H1 (cell line): ENCODE results near the gene PSG5. TPM values are rescaled to one million over a fixed set of nuclear protein-coding genes. Genes with fewer than 3 reads are reported as not detected.

ENCODE experiments used
- CTCF ChIA-PET: fragments of 300-600 bp; sonication (Branson Sonifier 250); formaldehyde crosslinking; loops from one replicate; lab custom pipeline; 2021; ENCODE audit not compliant: partially characterized antibody; lab: Charles Lee
- POLR2A ChIA-PET: fragments of 300-600 bp; sonication (Branson Sonifier 250); formaldehyde crosslinking; loops from one replicate; lab custom pipeline; 2021; ENCODE audit warnings: inconsistent platforms; ENCODE audit not compliant: partially characterized antibody; lab: Charles Lee
- DNase-seq, 2 experiments: peaks; one replicate each; pipeline versions ENCODE4 v3.0.0 to v3.0.0-alpha.2; 2010 to 2022; ENCODE audit warnings: low spot score in 2 of 2, low read depth in 1 of 2, mixed read lengths in 1 of 2
- FAIRE-seq: peaks from 2 replicates; lab custom pipeline; 2011; peaks lifted over from hg19 to GRCh38; lab: Jason Lieb, UNC
- H2AFZ ChIP-seq: 2 replicates; pipeline ENCODE4 v1.8.1; 2012; ENCODE audit warnings: low read length, inconsistent platforms
- H2AK5ac ChIP-seq: 2 replicates; pipeline ENCODE4 v1.6.1; 2013; ENCODE audit warnings: low read depth, low read length
- H2BK120ac ChIP-seq: replicated peaks from 2 replicates; pipeline ENCODE3; 2013; ENCODE audit warnings: low read depth, low read length, inconsistent platforms
- H2BK12ac ChIP-seq: 2 replicates; pipeline ENCODE4 v1.6.1; 2013; ENCODE audit warnings: low read depth, low read length
- H2BK15ac ChIP-seq: 2 replicates; pipeline ENCODE4 v1.6.1; 2013; ENCODE audit warnings: low read length
- H2BK20ac ChIP-seq: 2 replicates; pipeline ENCODE4 v1.6.1; 2013; ENCODE audit warnings: low read length
- H2BK5ac ChIP-seq: 2 replicates; pipeline ENCODE4 v1.6.1; 2013; ENCODE audit warnings: low read depth, low read length
- H3K14ac ChIP-seq: 2 replicates; pipeline ENCODE4 v1.6.1; 2013; ENCODE audit warnings: inconsistent platforms; ENCODE audit not compliant: insufficient read length
- H3K18ac ChIP-seq: 2 replicates; pipeline ENCODE4 v1.6.1; 2013; ENCODE audit warnings: low read length; ENCODE audit errors: extremely low read depth
- H3K23ac ChIP-seq: 2 replicates; pipeline ENCODE4 v1.6.1; 2013; ENCODE audit warnings: inconsistent platforms; ENCODE audit not compliant: insufficient read length
- H3K23me2 ChIP-seq: 2 replicates; pipeline ENCODE4 v1.6.1; 2013; ENCODE audit warnings: low read depth, low read length
- H3K27ac ChIP-seq: 2 replicates; pipeline ENCODE4 v1.6.1; 2011; ENCODE audit warnings: low read depth, low read length, inconsistent platforms
- H3K27me3 ChIP-seq, 4 experiments: replicated peaks in 1 of 4; 1 replicate in 1 of 4; 2 replicates in 3 of 4; pipeline versions ENCODE4 v1.6.1 to v1.8.1; 2011 to 2013; ENCODE audit warnings: low read length in 3 of 4, mild to moderate bottlenecking in 3 of 4, inconsistent platforms in 2 of 4, mixed read lengths in 2 of 4, moderate library complexity in 1 of 4; ENCODE audit not compliant: control insufficient read depth in 3 of 4, insufficient read depth in 3 of 4; ENCODE audit errors: extremely low read depth in 1 of 4
- H3K36me3 ChIP-seq, 4 experiments: 2 replicates each; pipeline versions ENCODE4 v1.6.1 to v1.8.1; 2011 to 2013; ENCODE audit warnings: mild to moderate bottlenecking in 4 of 4, low read length in 3 of 4, moderate library complexity in 2 of 4, control low read depth in 1 of 4, inconsistent platforms in 1 of 4; ENCODE audit not compliant: insufficient read depth in 4 of 4, control insufficient read depth in 2 of 4
- H3K4ac ChIP-seq: replicated peaks from 2 replicates; pipeline ENCODE3; 2013; ENCODE audit warnings: low read length, low read depth, mixed read lengths, inconsistent platforms; ENCODE audit not compliant: insufficient read length
- H3K4me1 ChIP-seq, 4 experiments: replicated peaks in 1 of 4; 1 replicate in 1 of 4; 2 replicates in 3 of 4; pipeline versions ENCODE4 v1.6.1 to v1.8.1; 2011 to 2013; ENCODE audit warnings: low read length in 3 of 4, inconsistent platforms in 2 of 4, mixed read lengths in 1 of 4; ENCODE audit not compliant: insufficient read depth in 4 of 4, control insufficient read depth in 3 of 4
- H3K4me2 ChIP-seq, 2 experiments: 2 replicates each; pipeline versions ENCODE4 v1.6.1 to v1.8.1; 2011 to 2013; ENCODE audit warnings: low read depth in 2 of 2, low read length in 2 of 2, control low read depth in 1 of 2, inconsistent platforms in 1 of 2, mild to moderate bottlenecking in 1 of 2; ENCODE audit not compliant: insufficient read depth in 1 of 2
- H3K4me3 ChIP-seq, 4 experiments: fragments of 200-600, 300-600 bp in 1 of 4; sonication (generic), shearing (Covaris generic), sonication (Bioruptor Twin) in 1 of 4; 2 replicates each; pipeline versions ENCODE4 v1.5.1 to v1.8.1; 2011 to 2016; ENCODE audit warnings: low read length in 4 of 4, low read depth in 3 of 4, control low read depth in 2 of 4, inconsistent platforms in 2 of 4, mild to moderate bottlenecking in 2 of 4, mixed read lengths in 1 of 4, moderate library complexity in 1 of 4; ENCODE audit not compliant: insufficient read depth in 2 of 4; ENCODE audit errors: extremely low read depth in 1 of 4
- H3K56ac ChIP-seq: replicated peaks from 2 replicates; pipeline ENCODE3; 2013; ENCODE audit warnings: low read depth, mild to moderate bottlenecking, mixed read lengths, low read length, inconsistent platforms; ENCODE audit not compliant: insufficient read length
- H3K79me1 ChIP-seq: 2 replicates; pipeline ENCODE4 v1.6.1; 2013; ENCODE audit warnings: low read depth, low read length, control low read depth
- H3K79me2 ChIP-seq, 2 experiments: 2 replicates each; pipeline versions ENCODE4 v1.6.1 to v1.8.1; 2012 to 2013; ENCODE audit warnings: low read length in 2 of 2, mild to moderate bottlenecking in 2 of 2, inconsistent platforms in 1 of 2; ENCODE audit not compliant: insufficient read depth in 2 of 2, control insufficient read depth in 1 of 2
- H3K9ac ChIP-seq, 4 experiments: replicated peaks in 1 of 4; 1 replicate in 1 of 4; 2 replicates in 3 of 4; pipeline versions ENCODE4 v1.6.1 to v1.8.1; 2011 to 2013; ENCODE audit warnings: low read depth in 3 of 4, low read length in 3 of 4, control low read depth in 2 of 4, mild to moderate bottlenecking in 2 of 4, moderate library complexity in 2 of 4, inconsistent platforms in 1 of 4; ENCODE audit errors: extremely low read depth in 1 of 4
- H3K9me3 ChIP-seq, 2 experiments: 2 replicates each; pipeline versions ENCODE4 v1.6.1 to v1.8.1; 2012 to 2013; ENCODE audit warnings: mild to moderate bottlenecking in 2 of 2, moderate library complexity in 2 of 2, control low read depth in 1 of 2, inconsistent platforms in 1 of 2, low read depth in 1 of 2, low read length in 1 of 2, mixed read lengths in 1 of 2; ENCODE audit not compliant: insufficient read depth in 2 of 2
- H4K20me1 ChIP-seq, 2 experiments: replicated peaks in 1 of 2; 2 replicates each; pipeline versions ENCODE3 to v1.8.1; 2011 to 2013; ENCODE audit warnings: inconsistent platforms in 2 of 2, low read length in 2 of 2, mild to moderate bottlenecking in 1 of 2; ENCODE audit not compliant: insufficient read depth in 2 of 2, control insufficient read depth in 1 of 2
- H4K5ac ChIP-seq: 2 replicates; pipeline ENCODE4 v1.6.1; 2013; ENCODE audit warnings: low read length, low read depth, mixed read lengths, inconsistent platforms; ENCODE audit not compliant: insufficient read length
- H4K8ac ChIP-seq: 2 replicates; pipeline ENCODE4 v1.8.0; 2013; ENCODE audit warnings: mild to moderate bottlenecking, moderate library complexity, low read length, inconsistent platforms; ENCODE audit not compliant: insufficient read depth; ENCODE audit errors: extremely low read depth
- H4K91ac ChIP-seq: replicated peaks from 2 replicates; pipeline ENCODE3; 2013; ENCODE audit warnings: low read length, mixed read lengths, inconsistent platforms; ENCODE audit not compliant: insufficient read length
- CHD2 ChIP-seq: IDR thresholded peaks from 2 replicates; pipeline ENCODE4 v1.6.1; 2012; ENCODE audit warnings: low read length, improper control_type of control experiment
- HDAC2 ChIP-seq, 2 experiments: fragments of 300-600 bp in 1 of 2; sonication (generic) in 1 of 2; IDR thresholded peaks; 2 replicates each; pipeline ENCODE4 v1.6.1; 2011 to 2012; ENCODE audit warnings: low read depth in 2 of 2, low read length in 2 of 2, mild to moderate bottlenecking in 2 of 2, moderate library complexity in 2 of 2, borderline replicate concordance in 1 of 2, inconsistent platforms in 1 of 2
- HDAC6 ChIP-seq: IDR thresholded peaks from one replicate; pipeline ENCODE4 v1.7.1; 2012; ENCODE audit warnings: low read depth, mild to moderate bottlenecking, inconsistent platforms, low read length, moderate library complexity
- KDM4A ChIP-seq: IDR thresholded peaks from one replicate; pipeline ENCODE4 v1.7.1; 2012; ENCODE audit warnings: low read depth, mild to moderate bottlenecking, moderate library complexity, low read length, inconsistent platforms; ENCODE audit not compliant: severe bottlenecking
- NRF1 ChIP-seq: IDR thresholded peaks from 2 replicates; pipeline ENCODE4 v1.6.1; 2011; ENCODE audit warnings: mild to moderate bottlenecking, low read depth, low read length, improper control_type of control experiment
- POU5F1 ChIP-seq: IDR thresholded peaks from 2 replicates; pipeline ENCODE4 v1.6.1; 2011; ENCODE audit warnings: low read depth, mild to moderate bottlenecking, low read length, moderate library complexity
- RFX5 ChIP-seq: IDR thresholded peaks from 2 replicates; pipeline ENCODE4 v1.6.1; 2011; ENCODE audit warnings: low read depth, low read length, improper control_type of control experiment, borderline replicate concordance
- RNF2 ChIP-seq: fragments of 200-900, 300-1000 bp; sonication (generic); IDR thresholded peaks from 2 replicates; pipeline ENCODE4 v1.7.1; 2016; ENCODE audit warnings: borderline replicate concordance, low read depth, mild to moderate bottlenecking, antibody characterized with exemption, low read length; ENCODE audit not compliant: poor library complexity, severe bottlenecking; ENCODE audit errors: missing control alignments
- SIX5 ChIP-seq: IDR thresholded peaks from 2 replicates; pipeline ENCODE4 v1.6.1; 2011; ENCODE audit warnings: mild to moderate bottlenecking, low read depth, low read length
- ZNF274 ChIP-seq: IDR thresholded peaks from 2 replicates; pipeline ENCODE4 v1.7.0; 2012; ENCODE audit warnings: low read length, borderline replicate concordance; ENCODE audit errors: extremely low read depth
- WGBS, 2 experiments: shearing (Covaris generic) in 1 of 2; methylation state at CpG; one replicate each; pipeline versions ENCODE4 v1.1.6 to v1.1.7; 2013 to 2015; ENCODE audit warnings: low lambda C conversion rate in 2 of 2, mixed read lengths in 2 of 2, inconsistent platforms in 1 of 2, low coverage in 1 of 2, missing lambda C conversion rate in 1 of 2; ENCODE audit not compliant: insufficient replicate concordance in 2 of 2, insufficient coverage in 1 of 2, insufficient read length in 1 of 2; ENCODE audit errors: extremely low coverage in 1 of 2, missing lambda C conversion rate in 1 of 2; 5-methylcytosine and 5-hydroxymethylcytosine counted together
- polyA plus RNA-seq, 7 experiments: library from polyadenylated mRNA; depleted of rRNA in 3 of 7; stranded (reverse) in 5 of 7; unstranded in 2 of 7; fragments of >200 nt in 5 of 7; fragments of 200-250 nt in 2 of 7; gene quantifications; 1 replicate in 5 of 7; 2 replicates in 1 of 7; 4 replicates in 1 of 7; pipeline versions ENCODE4 v1.2.1 to v1.2.3, GENCODE V29; 2011 to 2013; ENCODE audit warnings: missing spikeins in 2 of 7, mixed read lengths in 2 of 7
- total RNA-seq: library from RNA; stranded (reverse); fragmentation: NEBNext Ultra II Directional; extraction: Animal tissue kit (Norgen Biotek cat#: 25700); gene quantifications from 2 replicates; pipeline ENCODE4 v1.2.1, GENCODE V29; 2021

PSG5 gene
- total and polyA plus RNA-seq, 2 of the 8 experiments (the other 6 are each of a cell fraction or from before 2014, with no cell fraction given), result not detected

DNA sequence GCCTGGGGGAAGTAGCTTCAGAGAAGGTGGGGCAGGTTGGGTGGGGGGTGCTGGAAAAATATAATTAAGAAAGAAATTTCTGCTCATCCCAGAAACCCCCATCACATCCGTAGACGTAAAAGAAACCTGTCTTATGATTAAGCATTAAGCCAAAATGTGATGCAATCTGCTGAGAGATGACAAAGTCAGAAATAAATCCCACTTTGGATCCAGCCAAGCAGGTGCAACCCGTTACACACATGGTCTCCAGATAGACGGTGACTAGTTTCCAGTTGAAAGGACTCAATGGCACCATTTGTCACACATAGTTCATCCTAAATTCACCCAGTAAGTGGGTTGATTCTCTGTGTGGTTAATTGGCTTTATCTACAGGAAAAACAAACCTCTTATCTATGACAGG is 34.1 kb downstream of the PSG5 start:
- peaks cover 27 to 70% of the 10 kb centered on the region in 2 experiments for H3K9me3 ChIP-seq
- no peak overlapping the region for H3K56ac ChIP-seq
- H2BK5ac ChIP-seq, result no peak overlapping the region
- H3K23me2 ChIP-seq, result no peaks in the 10 kb centered on the region
- DNase-seq (no peak), FAIRE-seq (no peak)
- H2BK12ac ChIP-seq, result no peak overlapping the region
- H4K20me1 ChIP-seq, result no peaks in the 10 kb centered on the region
- H3K14ac ChIP-seq, result no peak overlapping the region
- WGBS, 2 experiments, result 64% methylated on average over 4 of the region's 4 CpGs; no CpG with 5 or more reads in 1 of the 2 experiments
- no peak overlapping the region for H3K4me3 ChIP-seq
- CTCF ChIA-PET, result no interaction called here
- no peaks in the 10 kb centered on the region for H3K27me3 ChIP-seq
- no peaks in the 10 kb centered on the region for H3K36me3 ChIP-seq
- no peaks in the 10 kb centered on the region for H3K79me1 ChIP-seq
- H4K91ac ChIP-seq, result no peak overlapping the region
- H3K23ac ChIP-seq, result no peak overlapping the region
- no peak overlapping the region for H4K5ac ChIP-seq
- POLR2A ChIA-PET, result no interaction called here
- no peak overlapping the region for H3K4ac ChIP-seq
- no peak overlapping the region for H3K9ac ChIP-seq
- TF ChIP-seq CHD2 (no peak), SIX5 (no peak), KDM4A (no peak), RNF2 (no peak), HDAC6 (no peak), HDAC2 (IDR thresholded peaks at IDR 0.05; ENCODE audit: borderline replicate concordance in 1 of 2, low read depth in 2 of 2, low read length in 2 of 2) (no peak), NRF1 (no peak), POU5F1 (no peak), ZNF274 (no peak), RFX5 (no peak)
- no peak overlapping the region for H3K27ac ChIP-seq
- no peak overlapping the region for H3K18ac ChIP-seq
- H2BK20ac ChIP-seq, result no peak overlapping the region
- H3K4me2 ChIP-seq, result no peak overlapping the region
- H2BK15ac ChIP-seq, result no peak overlapping the region
- no peak overlapping the region for H2AK5ac ChIP-seq
- no peak overlapping the region for H2AFZ ChIP-seq
- no peaks in the 10 kb centered on the region for H3K79me2 ChIP-seq
- H2BK120ac ChIP-seq, result no peak overlapping the region
- H3K4me1 ChIP-seq, result no peaks in the 10 kb centered on the region
- H4K8ac ChIP-seq, result no peak overlapping the region
